OCI-LY7 (cell line): ENCODE measurements around the gene TIRAP. TPM values are rescaled to one million over a fixed set of nuclear protein-coding genes. Genes with fewer than 3 reads are reported as not detected.

ENCODE experiments used
- BruUV-seq: library from RNA; stranded (reverse); fragments of 400-500 nt; replicated peaks from 2 replicates; lab custom pipeline; 2021; lab: Mats Ljungman, UMichigan
- CTCF ChIA-PET: fragments of 300-600 bp; sonication (Branson Sonifier 250); formaldehyde crosslinking; loops from one replicate; lab custom pipeline; 2022; ENCODE audit warnings: antibody characterized with exemption; ENCODE audit not compliant: unreplicated experiment; lab: Charles Lee
- POLR2A ChIA-PET: fragments of 300-600 bp; sonication (Branson Sonifier 250); formaldehyde crosslinking; loops from one replicate; lab custom pipeline; 2022; ENCODE audit warnings: antibody characterized with exemption; lab: Charles Lee
- DNase-seq: peaks from one replicate; pipeline ENCODE4 v3.0.0-alpha.2; 2015; ENCODE audit warnings: low spot score
- H2AFZ ChIP-seq: fragments of 200-600 bp; sonication (generic), shearing (Covaris generic); 2 replicates; pipeline ENCODE4 v1.6.1; 2014; ENCODE audit warnings: mild to moderate bottlenecking, antibody characterized with exemption, low read length, moderate library complexity
- H3K27ac ChIP-seq: fragments of 200-600 bp; sonication (generic); 2 replicates; pipeline ENCODE4 v1.5.1; 2014; ENCODE audit warnings: mixed run types, low read depth, mild to moderate bottlenecking, moderate library complexity, low read length, inconsistent platforms; ENCODE audit not compliant: poor library complexity, severe bottlenecking
- H3K36me3 ChIP-seq: fragments of 200-600 bp; sonication (generic); 2 replicates; pipeline ENCODE4 v1.6.1; 2014; ENCODE audit warnings: mild to moderate bottlenecking, antibody characterized with exemption, low read length, moderate library complexity, mixed read lengths; ENCODE audit not compliant: insufficient read depth
- H3K4me1 ChIP-seq: fragments of 200-600 bp; sonication (generic); 2 replicates; pipeline ENCODE4 v1.5.1; 2014; ENCODE audit warnings: mild to moderate bottlenecking, low read length; ENCODE audit not compliant: insufficient read depth, poor library complexity, severe bottlenecking
- H3K4me2 ChIP-seq: fragments of 200-600 bp; sonication (generic); 2 replicates; pipeline ENCODE4 v1.6.1; 2014; ENCODE audit warnings: mild to moderate bottlenecking, low read length
- H3K4me3 ChIP-seq: fragments of 200-600 bp; sonication (generic); 2 replicates; pipeline ENCODE4 v1.5.1; 2014; ENCODE audit warnings: mild to moderate bottlenecking, low read depth, low read length; ENCODE audit not compliant: poor library complexity, severe bottlenecking
- H3K79me2 ChIP-seq: fragments of 200-600 bp; sonication (generic); 2 replicates; pipeline ENCODE4 v1.6.1; 2016; ENCODE audit warnings: low read depth, mild to moderate bottlenecking, low read length, moderate library complexity, mixed read lengths; ENCODE audit not compliant: insufficient read depth
- H3K9me2 ChIP-seq: fragments of 200-600 bp; sonication (generic); 2 replicates; pipeline ENCODE4 v1.6.1; 2016; ENCODE audit warnings: mild to moderate bottlenecking, low read length, mixed read lengths; ENCODE audit not compliant: insufficient read depth
- H3K9me3 ChIP-seq: fragments of 200-600 bp; sonication (generic); 2 replicates; pipeline ENCODE4 v1.6.1; 2014; ENCODE audit warnings: mild to moderate bottlenecking, mixed run types, low read length, mixed read lengths
- H4K20me1 ChIP-seq: fragments of 200-600 bp; sonication (generic); 2 replicates; pipeline ENCODE4 v1.6.1; 2014; ENCODE audit warnings: mild to moderate bottlenecking, antibody characterized with exemption, low read length, moderate library complexity, mixed read lengths; ENCODE audit not compliant: insufficient read depth
- EZH2phosphoT487 ChIP-seq: fragments of 200-600 bp; sonication (generic); IDR thresholded peaks from 2 replicates; pipeline ENCODE4 v1.6.1; 2018; ENCODE audit warnings: low read depth, borderline replicate concordance, mild to moderate bottlenecking, mixed run types, antibody characterized with exemption, low read length, moderate library complexity, mixed read lengths
- intact Hi-C: fragments of 100-400 bp; cut with micrococcal nuclease; formaldehyde crosslinking; loops from one replicate; pipeline ENCODE4 v1.10.0; 2022; ENCODE audit not compliant: unreplicated experiment
- total RNA-seq, 2 experiments: library from RNA; depleted of rRNA in 1 of 2; stranded (reverse); fragments of >200 nt in 1 of 2; shearing (Covaris generic) in 1 of 2; gene quantifications; 2 replicates each; pipeline ENCODE4 v1.2.3, GENCODE V29; 2014 to 2022
- TF ChIP-seq, protein P1 (sequence below): fragments of 200-600 bp; sonication (generic); conservative IDR thresholded peaks from 2 replicates; pipeline ENCODE4 v1.5.1; 2014; ENCODE audit warnings: mild to moderate bottlenecking, antibody characterized with exemption, low read length, moderate library complexity, mixed read lengths

The TIRAP gene
- total RNA-seq, 2 experiments from 2014 or later = 3.4 to 9.8 TPM

DNA sequence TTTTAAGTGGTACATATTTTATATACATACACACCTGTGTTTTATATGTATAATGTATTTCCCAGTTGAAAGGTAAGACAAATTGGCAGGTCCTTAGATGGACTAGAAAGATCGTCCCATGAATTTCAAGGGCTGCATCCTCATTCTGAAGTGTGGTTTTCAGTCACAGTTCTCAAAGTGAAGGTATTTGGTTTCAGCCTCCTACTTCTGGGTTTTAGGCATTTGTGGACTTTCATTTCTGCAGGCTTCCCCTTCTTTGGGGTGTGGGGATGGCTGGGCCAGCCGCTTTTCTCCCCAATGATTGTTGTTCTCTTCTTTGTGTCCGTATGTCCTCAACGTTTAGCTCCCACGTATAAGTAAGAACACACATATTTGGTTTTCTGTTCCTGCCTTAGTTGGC is 30.9 kb downstream of the TIRAP start:
- Histone ChIP-seq H3K4me2 (no peak overlapping the region), H3K79me2 (no peaks in the 10 kb centered on the region), H4K20me1 (no peaks in the 10 kb centered on the region), H3K4me3 (no peak overlapping the region), H3K27ac (no peak overlapping the region), H3K9me3 (0 out of 2 replicates have a peak, but pooled peaks cover 5% of the 10 kb centered on the region), H3K9me2 (no peaks in the 10 kb centered on the region), H3K4me1 (peaks cover 10% of the 10 kb centered on the region), H3K36me3 (peaks cover 55% of the 10 kb centered on the region), H2AFZ (no peak overlapping the region)
- BruUV-seq = no TSS peak
- POLR2A ChIA-PET = no interaction called here
- intact Hi-C loops = loop anchor here (5.0 kb wide), 1 partner anchor 678 kb away; no protein-coding TSS in a partner anchor
- CTCF ChIA-PET = no interaction called here
- no peak for DNase-seq
- TF ChIP-seq, protein P1, sequence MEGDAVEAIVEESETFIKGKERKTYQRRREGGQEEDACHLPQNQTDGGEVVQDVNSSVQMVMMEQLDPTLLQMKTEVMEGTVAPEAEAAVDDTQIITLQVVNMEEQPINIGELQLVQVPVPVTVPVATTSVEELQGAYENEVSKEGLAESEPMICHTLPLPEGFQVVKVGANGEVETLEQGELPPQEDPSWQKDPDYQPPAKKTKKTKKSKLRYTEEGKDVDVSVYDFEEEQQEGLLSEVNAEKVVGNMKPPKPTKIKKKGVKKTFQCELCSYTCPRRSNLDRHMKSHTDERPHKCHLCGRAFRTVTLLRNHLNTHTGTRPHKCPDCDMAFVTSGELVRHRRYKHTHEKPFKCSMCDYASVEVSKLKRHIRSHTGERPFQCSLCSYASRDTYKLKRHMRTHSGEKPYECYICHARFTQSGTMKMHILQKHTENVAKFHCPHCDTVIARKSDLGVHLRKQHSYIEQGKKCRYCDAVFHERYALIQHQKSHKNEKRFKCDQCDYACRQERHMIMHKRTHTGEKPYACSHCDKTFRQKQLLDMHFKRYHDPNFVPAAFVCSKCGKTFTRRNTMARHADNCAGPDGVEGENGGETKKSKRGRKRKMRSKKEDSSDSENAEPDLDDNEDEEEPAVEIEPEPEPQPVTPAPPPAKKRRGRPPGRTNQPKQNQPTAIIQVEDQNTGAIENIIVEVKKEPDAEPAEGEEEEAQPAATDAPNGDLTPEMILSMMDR = no peak
- no peak for TF ChIP-seq EZH2phosphoT487

- no peaks in the 10 kb centered on the region for H3K79me2 ChIP-seq
- TF ChIP-seq, protein P1 = no peak
- no peak for TF ChIP-seq EZH2phosphoT487
- no peak overlapping the region for H3K4me2 ChIP-seq
- H3K9me3 ChIP-seq = 0 out of 2 replicates have a peak, but pooled peaks cover 5% of the 10 kb centered on the region
- BruUV-seq = no TSS peak
- H3K4me1 ChIP-seq = peaks cover 11% of the 10 kb centered on the region
- ChIA-PET CTCF (no interaction called here), POLR2A (interaction anchor here (0.6 kb wide), 1 partner anchor 75 kb away, joined by 4 read pairs; no protein-coding TSS in a partner anchor)
- no peak for DNase-seq
- no peak overlapping the region for H2AFZ ChIP-seq
- intact Hi-C loops = no loop called here
- H4K20me1 ChIP-seq = no peaks in the 10 kb centered on the region
- peaks cover 34% of the 10 kb centered on the region for H3K36me3 ChIP-seq
- no peak overlapping the region for H3K27ac ChIP-seq
- H3K9me2 ChIP-seq = no peaks in the 10 kb centered on the region
- H3K4me3 ChIP-seq = no peak overlapping the region
Measured at GRCh38 chr11:126317432-126317755, 34.5 kb downstream of the TIRAP start.

DNA sequence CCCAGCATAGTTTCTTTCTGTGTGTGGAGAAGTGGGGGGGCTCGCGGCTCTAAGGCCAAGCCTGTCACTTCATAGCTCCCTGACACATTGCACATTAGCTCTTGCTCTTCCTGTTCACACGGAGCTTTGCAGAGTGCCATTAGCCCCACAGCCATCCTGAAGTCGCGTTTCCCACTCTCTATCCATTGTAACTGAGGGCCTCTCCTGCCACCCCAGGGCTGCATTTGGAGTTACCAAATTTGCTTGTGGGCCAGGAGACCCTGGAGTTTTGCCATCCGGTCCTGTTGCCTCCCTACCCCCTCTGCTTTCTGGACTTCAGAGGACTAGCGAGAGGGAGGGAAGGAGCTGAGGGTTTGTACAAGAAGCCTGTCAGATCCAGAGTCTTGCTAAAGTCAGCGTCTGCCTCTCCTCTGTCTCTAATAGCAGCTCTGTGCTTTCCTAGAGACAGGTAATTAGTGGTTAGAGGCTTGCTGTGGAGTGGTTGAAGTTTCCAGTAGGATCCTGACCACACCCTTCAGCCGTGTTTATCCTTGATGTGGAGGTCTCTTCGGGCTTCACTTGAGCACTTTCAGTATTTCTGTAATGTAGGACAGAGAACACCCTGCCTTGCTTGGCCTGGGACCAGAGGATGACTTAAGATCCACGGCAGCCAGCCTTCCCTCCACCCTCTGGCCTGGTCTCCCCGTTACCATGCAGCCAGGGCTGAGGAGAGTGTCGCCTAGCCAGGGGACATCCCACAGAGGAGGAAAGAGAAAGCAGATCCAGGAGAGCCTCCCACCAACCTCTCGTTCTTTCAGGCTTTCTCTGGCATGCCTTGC is 35.1 kb downstream of the TIRAP start:
- ChIA-PET CTCF (no interaction called here), POLR2A (interaction anchor here (0.5 to 0.8 kb wide), 3 partner anchors 13 to 345 kb away, joined by 3 to 4 read pairs (median 4); no protein-coding TSS in a partner anchor)
- TF ChIP-seq, protein P1 = no peak
- TF ChIP-seq EZH2phosphoT487 = no peak
- H3K4me3 ChIP-seq = no peak overlapping the region
- no peak overlapping the region for H2AFZ ChIP-seq
- H3K36me3 ChIP-seq = peaks cover 31% of the 10 kb centered on the region
- H3K4me1 ChIP-seq = peaks cover 11% of the 10 kb centered on the region
- H3K9me2 ChIP-seq = no peaks in the 10 kb centered on the region
- intact Hi-C loops = no loop called here
- no peaks in the 10 kb centered on the region for H4K20me1 ChIP-seq
- no peak for DNase-seq
- H3K9me3 ChIP-seq = 0 out of 2 replicates have a peak, but pooled peaks cover 5% of the 10 kb centered on the region
- no peak overlapping the region for H3K4me2 ChIP-seq
- H3K27ac ChIP-seq = no peak overlapping the region
- no peaks in the 10 kb centered on the region for H3K79me2 ChIP-seq
- no TSS peak for BruUV-seq
